Ecto neural progenitor cell (in vitro differentiated cells): ENCODE results near the gene ING1.
"Not testable (repeated sequence)": the region's sequence is repeated elsewhere in the genome, so short reads cannot be mapped to it uniquely, and the experiment has no call there.

ENCODE experiments used
- DNase-seq: peaks from one replicate; pipeline ENCODE4 v3.0.0-alpha.2; 2018; ENCODE audit warnings: low spot score

Gene ING1

DNA sequence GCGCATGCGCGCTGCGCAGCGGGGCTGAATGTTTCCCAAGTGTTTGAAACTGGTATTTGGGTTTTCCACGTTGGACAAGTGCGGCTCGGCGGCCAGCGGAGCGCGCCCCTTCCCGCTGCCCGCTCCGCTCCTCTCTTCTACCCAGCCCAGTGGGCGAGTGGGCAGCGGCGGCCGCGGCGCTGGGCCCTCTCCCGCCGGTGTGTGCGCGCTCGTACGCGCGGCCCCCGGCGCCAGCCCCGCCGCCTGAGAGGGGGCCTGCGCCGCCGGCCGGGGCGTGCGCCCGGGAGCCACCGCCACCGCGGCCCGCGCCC, at the start of gene ING1:
ING1 (plus strand) TSS at position 59 of the 311 bp plus-strand sequence. CDS start 450 bp downstream, outside the sequence.
- no peak for DNase-seq

- no peak for DNase-seq
Observed at GRCh38 chr13:110664041-110664440, 49.5 kb upstream of the ING1 start.

- no peak for DNase-seq
Observed at GRCh38 chr13:110664673-110665072, 48.8 kb upstream of the ING1 start.

DNA sequence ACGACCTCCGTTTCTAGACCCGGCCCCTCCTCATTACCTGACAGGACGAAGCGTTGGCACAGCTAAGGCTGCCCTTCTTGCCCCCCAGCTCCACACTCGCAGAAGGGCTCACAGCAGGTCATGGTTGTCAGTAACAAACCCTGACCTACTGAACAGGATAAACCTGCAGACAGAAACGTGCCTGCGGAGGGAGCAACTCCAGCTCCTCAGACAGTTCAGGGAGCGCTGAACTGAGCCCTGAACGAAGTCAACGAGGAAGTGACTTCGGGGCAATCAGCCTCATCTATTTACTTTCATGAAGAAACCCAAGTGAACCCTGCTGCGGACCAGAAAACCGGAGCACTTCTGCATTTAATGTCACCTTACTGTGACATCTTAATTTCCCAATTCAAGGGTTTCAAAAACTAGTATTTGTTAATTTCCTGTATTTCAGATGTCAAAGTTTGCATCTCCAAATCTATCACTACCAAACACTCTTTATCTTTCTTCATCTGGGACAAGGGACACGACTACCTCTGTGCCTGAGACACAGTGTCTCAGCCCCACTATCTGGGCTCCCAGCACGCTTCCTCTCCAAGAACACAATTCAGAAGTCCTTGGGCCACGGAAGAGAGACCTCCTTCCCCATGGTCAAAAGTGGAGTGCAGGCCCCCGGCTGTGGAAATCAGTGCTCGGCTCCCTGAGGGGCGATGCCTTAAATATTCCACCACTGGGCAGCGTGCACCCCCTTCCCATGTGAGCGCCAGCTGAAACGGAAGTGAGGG, 47.8 kb upstream of the ING1 start:
- DNase-seq, result no peak

DNA sequence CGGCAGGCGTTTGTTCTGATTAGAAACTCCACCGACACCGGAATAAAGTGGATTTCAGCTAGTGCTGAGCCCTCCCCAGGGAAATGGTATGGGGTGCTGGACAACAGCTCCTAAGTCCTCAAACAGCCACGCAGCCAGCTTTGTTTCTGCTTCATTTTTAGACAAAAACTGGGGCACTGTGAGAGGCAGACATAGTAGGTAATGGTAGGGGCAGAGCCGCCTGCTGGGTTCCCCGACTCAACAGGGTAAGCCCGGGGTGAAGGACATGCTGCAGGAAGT, 47.3 kb upstream of the ING1 start:
- DNase-seq, result no peak

DNA sequence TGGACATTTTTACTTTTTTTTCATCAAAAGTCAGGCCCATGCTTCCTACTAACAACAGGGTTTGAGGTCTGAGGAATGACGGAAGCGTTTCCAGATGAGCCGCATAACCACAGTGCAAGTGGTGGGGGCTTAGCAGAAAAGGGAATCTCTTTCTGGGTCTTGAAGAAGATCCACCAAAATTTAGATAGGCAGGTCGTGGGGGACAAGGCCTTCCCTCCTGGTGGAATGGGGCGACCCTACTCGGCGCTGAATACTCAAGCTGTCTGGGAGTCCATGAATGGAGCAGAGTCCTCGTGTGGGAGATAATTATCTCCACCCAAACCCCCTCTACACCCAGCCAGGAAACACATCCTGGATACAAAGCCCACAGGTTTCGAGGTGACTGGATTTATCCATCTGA, 44.5 kb upstream of the ING1 start:
- no peak for DNase-seq

- DNase-seq, result not testable (repeated sequence)
Observed at GRCh38 chr13:110669814-110670213, 43.7 kb upstream of the ING1 start.

DNA sequence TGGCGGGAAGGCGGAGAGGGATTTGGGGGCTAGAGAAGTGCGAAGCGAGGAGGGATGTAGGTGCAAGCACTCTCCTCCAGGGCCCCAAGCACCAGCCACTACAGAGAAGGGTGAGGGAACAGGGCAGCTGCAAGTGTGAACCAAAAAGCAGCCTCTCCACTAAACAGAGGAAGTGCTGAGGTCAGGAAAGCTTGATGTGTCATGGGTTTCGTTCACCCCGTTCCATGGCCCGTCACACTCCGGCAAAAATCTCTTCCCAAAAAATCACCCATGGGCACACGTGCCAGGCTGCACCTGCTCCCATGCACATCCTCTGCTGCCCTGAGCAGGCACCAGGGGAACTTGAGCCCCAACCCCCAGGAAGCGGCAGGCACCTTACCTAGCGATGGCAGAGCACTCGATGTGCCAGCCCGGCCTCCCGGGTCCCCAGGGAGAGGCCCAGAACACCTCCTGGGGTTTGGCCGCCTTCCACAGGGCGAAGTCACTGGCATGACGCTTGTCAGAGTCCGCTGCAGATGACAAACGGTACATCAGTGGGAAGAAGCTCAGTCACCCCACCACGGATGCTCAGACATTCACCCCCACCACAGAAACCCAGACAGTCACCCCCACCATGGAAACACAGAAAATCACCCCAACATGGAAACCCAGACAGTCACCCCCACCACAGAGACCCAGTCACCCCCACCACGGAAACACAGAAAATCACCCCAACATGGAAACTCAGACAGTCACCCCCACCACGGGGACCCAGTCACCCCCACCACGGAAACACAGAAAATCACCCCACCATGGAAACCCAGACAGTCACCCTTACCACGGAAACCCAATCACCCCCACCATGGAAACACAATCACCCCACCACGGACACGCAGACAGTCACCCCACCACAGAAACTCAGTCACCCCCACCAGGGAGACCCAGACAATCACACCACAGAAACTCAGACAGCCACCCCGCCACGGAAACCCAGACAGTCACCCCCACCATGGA, 36.6 kb upstream of the ING1 start:
- DNase-seq, result no peak

DNA sequence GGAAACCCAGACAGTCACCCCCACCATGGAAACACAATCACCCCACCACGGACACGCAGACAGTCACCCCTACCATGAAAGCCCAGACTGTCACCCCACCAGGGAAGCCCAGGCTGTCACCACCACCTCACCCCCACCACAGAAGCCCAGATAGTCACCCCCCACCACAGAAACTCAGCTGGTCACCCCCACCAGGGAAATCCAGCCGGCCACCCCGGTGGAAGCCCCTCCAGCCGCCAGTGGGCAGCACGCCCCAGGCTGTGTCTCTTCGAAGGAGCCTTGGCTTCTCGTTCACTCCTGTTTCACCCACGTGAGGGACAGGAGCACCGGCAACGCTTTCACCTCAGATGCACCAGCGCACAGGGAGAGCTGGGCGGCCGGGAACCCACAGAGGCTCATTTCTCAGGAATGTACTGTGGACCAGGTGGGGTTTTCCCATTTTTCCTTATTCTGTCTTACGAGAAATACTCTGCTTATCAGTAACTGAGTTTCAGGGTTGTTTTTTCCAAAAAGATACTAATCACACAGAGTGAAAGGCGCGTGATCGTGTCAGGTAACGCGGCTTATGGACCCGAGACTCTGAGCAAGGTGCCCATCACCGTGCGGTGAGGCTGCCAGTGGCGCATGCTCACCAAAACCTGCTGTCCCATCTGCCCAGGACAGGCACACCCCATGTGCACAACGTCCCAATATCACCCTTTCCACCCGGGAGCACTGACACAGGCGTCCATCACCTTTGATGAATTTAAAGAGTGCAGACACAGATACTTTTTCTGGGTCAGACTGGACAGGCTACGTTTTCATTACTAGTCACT, 35.6 kb upstream of the ING1 start:
- DNase-seq, result no peak

DNA sequence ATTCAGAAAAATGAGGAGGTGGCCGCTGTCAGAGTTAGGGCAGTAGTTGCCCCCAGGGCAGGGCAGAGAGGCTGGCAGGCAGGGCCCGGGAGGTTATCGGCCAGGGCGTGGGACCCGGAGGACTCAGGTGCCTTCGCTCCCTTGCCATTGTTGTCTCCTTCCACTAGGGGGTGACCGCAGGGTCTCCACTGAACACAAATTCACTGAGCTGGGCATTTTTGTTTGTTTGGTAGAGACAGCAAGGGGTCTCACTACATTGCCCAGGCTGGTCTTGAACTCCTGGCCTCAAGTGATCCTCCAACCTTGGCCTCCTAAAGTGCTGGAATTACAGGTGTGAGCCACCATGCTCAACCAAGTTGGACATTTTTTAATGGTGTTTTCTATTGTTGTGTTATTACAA, 32.6 kb upstream of the ING1 start:
- no peak for DNase-seq

- DNase-seq, result no peak
Observed at GRCh38 chr13:110681868-110682550, 31.5 kb upstream of the ING1 start.

DNA sequence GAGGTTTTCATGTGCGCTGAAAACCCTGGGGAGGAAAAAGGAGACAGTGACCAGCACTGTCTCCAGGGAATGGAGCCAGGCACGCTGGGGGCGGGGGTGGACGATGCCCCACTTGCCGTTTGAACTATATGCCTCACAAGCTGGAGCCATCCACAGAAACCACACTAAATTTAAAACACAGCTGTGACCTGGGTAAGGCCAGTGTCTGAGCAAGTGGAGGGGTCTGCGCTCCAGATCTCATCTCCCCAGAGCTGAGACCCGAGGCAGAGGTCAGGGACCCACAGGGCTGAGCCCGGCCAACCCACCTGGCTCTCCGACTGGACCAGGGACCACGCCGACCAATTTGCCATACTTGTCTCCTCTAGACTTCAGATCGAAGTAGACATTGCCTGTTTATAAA, 30.8 kb upstream of the ING1 start:
- no peak for DNase-seq

GRCh38 chr13:110683203-110683883, 30.2 kb upstream of the ING1 start:
- DNase-seq, result no peak

- DNase-seq, result no peak
Observed at GRCh38 chr13:110683921-110684320, 29.6 kb upstream of the ING1 start.

DNA sequence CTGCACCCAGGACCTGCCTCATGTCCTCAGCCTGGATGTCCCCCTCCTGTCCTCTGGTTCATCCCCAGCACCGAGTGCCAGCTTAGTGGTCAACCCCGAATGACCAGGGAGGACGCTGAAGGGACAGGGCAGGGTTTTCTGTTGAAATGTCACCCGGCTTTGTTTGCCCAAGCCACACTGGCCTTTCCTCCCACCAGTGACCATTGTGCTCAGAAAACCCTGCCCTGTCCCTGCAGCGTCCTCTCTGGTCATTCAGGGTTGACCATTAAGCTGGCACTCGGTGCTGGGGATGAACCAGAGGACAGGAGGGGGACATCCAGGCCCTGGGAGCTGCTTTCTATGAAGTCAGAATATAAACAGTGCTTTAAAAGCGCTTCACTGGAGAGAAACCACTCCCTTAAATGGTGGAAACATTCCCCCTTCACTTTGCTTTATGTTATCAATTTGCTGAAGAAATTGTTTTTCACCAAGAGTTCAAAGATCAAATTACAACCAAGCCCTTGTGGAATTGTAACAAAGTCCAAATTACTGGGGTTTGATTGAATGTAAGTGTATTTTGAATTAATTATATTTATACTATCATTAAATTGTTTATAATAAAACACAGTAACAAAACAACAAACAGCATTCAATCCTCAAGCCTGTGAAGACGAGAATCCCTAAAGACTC, 29.0 kb upstream of the ING1 start:
- DNase-seq, result no peak

DNA sequence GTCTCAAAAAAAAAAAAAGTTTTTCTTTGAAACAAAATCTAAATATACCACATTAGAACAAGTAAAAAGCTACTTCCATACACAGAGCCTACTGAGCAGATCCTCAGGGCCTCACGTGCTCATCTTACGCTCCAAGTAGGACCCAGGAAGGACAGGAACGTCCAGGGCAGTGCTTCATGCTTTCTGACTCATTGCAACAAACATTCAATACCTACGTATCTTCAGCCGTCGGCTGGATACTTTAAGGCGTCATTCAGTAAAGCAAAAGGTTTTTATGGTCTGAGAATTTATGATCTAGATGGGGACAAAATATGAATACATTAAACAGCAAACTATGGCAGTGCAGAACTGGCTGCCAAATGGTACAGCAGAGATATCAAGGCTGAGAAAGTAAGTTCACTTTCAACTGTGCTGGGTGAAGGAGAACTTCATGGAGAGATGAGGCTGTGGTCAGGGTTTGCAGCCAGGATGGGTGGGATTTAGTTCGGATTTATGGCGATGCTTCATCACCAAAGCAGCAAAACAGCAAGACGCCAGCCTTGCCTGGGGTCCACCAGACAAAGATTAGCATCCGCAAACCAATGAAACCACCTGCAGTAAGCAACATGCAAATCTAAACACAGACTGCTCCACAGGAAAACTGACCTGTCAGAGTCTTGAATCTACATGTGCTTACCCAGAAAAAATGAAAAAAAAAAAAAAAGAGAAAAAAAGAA, 28.0 kb upstream of the ING1 start:
- DNase-seq, result no peak

DNA sequence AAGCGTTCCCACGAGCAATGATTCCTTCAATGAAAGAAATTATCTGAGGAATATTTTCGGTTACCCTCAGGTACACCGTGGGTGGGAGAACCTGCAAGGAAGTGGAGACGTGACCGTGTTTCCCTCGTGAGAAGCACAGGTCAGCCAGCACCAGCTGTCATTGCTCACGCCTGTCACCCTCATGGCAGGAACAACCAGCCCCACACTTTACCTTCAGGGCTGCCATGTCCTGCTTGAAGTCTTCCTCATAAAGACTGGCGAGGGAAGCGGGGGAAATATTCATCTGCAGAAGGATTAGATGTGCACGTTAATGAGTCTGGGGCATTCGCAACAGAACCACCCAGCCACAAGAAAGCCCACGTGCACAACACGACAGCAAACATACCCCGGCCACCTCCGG, 25.8 kb upstream of the ING1 start:
- no peak for DNase-seq

DNA sequence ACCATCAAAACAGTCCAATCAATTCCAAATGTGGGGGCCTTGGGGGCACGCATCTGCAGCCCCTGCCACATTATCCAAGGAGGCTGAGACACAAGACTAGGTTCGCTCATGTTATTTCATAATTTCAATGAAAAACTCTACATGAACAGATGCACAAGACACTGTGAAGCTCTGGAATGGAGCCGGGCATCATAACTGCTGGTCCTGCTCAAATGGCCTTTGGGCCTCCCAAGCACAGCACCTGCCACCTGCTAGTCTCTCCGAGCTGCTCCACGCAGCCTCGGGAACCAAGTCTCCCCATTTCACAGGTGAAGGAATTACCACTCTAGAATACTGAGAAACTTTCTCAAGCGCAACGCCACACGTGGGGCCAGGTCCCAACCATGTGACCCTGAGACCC, 24.5 kb upstream of the ING1 start:
- no peak for DNase-seq

DNA sequence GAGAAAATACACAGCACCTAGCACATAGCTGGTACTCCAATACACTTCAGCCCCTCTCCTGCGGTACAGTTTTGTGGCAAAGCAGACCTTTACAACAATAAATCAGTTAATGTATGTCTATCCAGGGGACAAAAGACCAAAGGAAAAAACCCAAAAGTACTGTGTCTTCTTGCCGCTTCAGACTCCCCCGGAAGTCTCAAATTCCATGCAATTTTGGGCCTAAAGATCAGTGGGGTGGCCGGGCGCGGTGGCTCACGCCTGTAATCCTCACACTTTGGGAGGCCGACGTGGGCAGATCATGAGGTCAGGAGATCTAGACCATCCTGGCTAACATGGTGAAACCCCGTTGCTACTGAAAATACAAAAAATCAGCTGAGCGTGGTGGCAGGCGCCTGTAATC, 23.8 kb upstream of the ING1 start:
- DNase-seq, result no peak

GRCh38 chr13:110690516-110690915, 23.0 kb upstream of the ING1 start:
- DNase-seq, result no peak
